ENCODE data around the gene FADS3.

Gene FADS3

GRCh38 chr11:61879152-61879551, 12.2 kb downstream of the FADS3 start:
- no peak for DNase-seq (ENCODE audit: low read depth)

GRCh38 chr11:61875698-61876097, 15.6 kb downstream of the FADS3 start:
- DNase-seq (ENCODE audit: low read depth) = no peak

- no peak for DNase-seq (ENCODE audit: low read depth)
These were observed 16.5 kb downstream of the FADS3 start for GRCh38 chr11:61874853-61875252.

GRCh38 chr11:61874377-61874809, 17.0 kb downstream of the FADS3 start:
- DNase-seq (ENCODE audit: low read depth) = no peak

GRCh38 chr11:61873588-61874376, 17.6 kb downstream of the FADS3 start:
- DNase-seq (ENCODE audit: low read depth) = no peak

GRCh38 chr11:61872935-61873565, 18.3 kb downstream of the FADS3 start:
- no peak for DNase-seq (ENCODE audit: low read depth)

- peak; percentile 51 for DNase-seq (ENCODE audit: low read depth)
These were observed 20.2 kb downstream of the FADS3 start for GRCh38 chr11:61871158-61871597.

- no peak for DNase-seq (ENCODE audit: low read depth)
These were observed 20.8 kb downstream of the FADS3 start for GRCh38 chr11:61870541-61871031.

GRCh38 chr11:61869708-61870451, 21.5 kb downstream of the FADS3 start:
- DNase-seq (ENCODE audit: low read depth) = no peak

GRCh38 chr11:61869429-61869707, 22.0 kb downstream of the FADS3 start:
- no peak for DNase-seq (ENCODE audit: low read depth)

GRCh38 chr11:61868571-61869428, 22.5 kb downstream of the FADS3 start:
- no peak for DNase-seq (ENCODE audit: low read depth)

GRCh38 chr11:61866958-61867343, 24.4 kb downstream of the FADS3 start:
- no peak for DNase-seq (ENCODE audit: low read depth)

GRCh38 chr11:61866231-61866957, 25.0 kb downstream of the FADS3 start:
- DNase-seq (ENCODE audit: low read depth) = no peak

GRCh38 chr11:61864814-61865775, 26.2 kb downstream of the FADS3 start:
- DNase-seq (ENCODE audit: low read depth) = no peak

GRCh38 chr11:61863548-61864081, 27.7 kb downstream of the FADS3 start:
- DNase-seq (ENCODE audit: low read depth) = no peak

- DNase-seq (ENCODE audit: low read depth) = no peak
These were observed 28.4 kb downstream of the FADS3 start for GRCh38 chr11:61862714-61863547.

- no peak for DNase-seq (ENCODE audit: low read depth)
These were observed 29.7 kb downstream of the FADS3 start for GRCh38 chr11:61861634-61862033.

GRCh38 chr11:61860054-61860903, 31.1 kb downstream of the FADS3 start:
- no peak for DNase-seq (ENCODE audit: low read depth)
